ENCODE results near the gene NDUFAF5. TPM values are rescaled to one million over a fixed set of nuclear protein-coding genes. Genes with fewer than 3 reads are reported as not detected.

NDUFAF5 gene
- total and polyA plus RNA-seq, 2 donors (not counting 3 experiments of a cell fraction or from before 2014, with no cell fraction given) = 9.8 to 26.4 TPM

- Histone ChIP-seq H3K4me1 (ENCODE audit: control insufficient read depth, extremely low read depth, insufficient read depth, low read length) (no peaks in the 10 kb centered on the region), H3K4me2 (ENCODE audit: insufficient read depth, low read length) (no peak overlapping the region), H3K9me3 (replicated peaks; ENCODE audit: control insufficient read depth, insufficient read depth, low read length) (no peaks in the 10 kb centered on the region)
Observed at GRCh38 chr20:13865791-13866351, 81.0 kb downstream of the NDUFAF5 start.

More at GRCh38 chr20:13865791-13866351, 81.0 kb downstream of the NDUFAF5 start:
- Histone ChIP-seq H4K20me1 (replicated peaks; ENCODE audit: control insufficient read depth, extremely low read depth, insufficient read depth, low read length) (no peaks in the 10 kb centered on the region), H3K79me2 (ENCODE audit: control insufficient read depth, insufficient read depth, low read length) (no peaks in the 10 kb centered on the region), H3K36me3 (ENCODE audit: control insufficient read depth in 2 of 2, extremely low read depth in 1 of 2, insufficient read depth in 2 of 2, low read length in 2 of 2) (no peaks in the 10 kb centered on the region), H3K9me1 (replicated peaks; ENCODE audit: control insufficient read depth, extremely low read depth, insufficient read depth, low read length) (no peaks in the 10 kb centered on the region), H3K27me3 (ENCODE audit: control insufficient read depth in 2 of 2, insufficient read depth in 2 of 2, low read length in 2 of 2) (no peaks in the 10 kb centered on the region), H3K4me3 (replicated peaks in 1 of 3; ENCODE audit: insufficient read depth in 1 of 3, low read depth in 1 of 3, low read length in 3 of 3) (no peak overlapping the region), H3K27ac (ENCODE audit: insufficient read depth, low read depth, low read length) (no peak overlapping the region), H2AFZ (ENCODE audit: low read depth, low read length) (no peak overlapping the region), H3K9ac (replicated peaks; ENCODE audit: extremely low read depth, insufficient read depth, low read length) (no peak overlapping the region)
- intact Hi-C loops (cut with micrococcal nuclease) = no loop called here
- dilution Hi-C loops (cut with MboI; ENCODE audit: extremely low pct_ligation_motif_present, low sequenced_read_pairs) = no loop called here
- FAIRE-seq = no peak
- ChIA-PET CTCF (no interaction called here), POLR2A (no interaction called here)
- TF ChIP-seq POLR2A (IDR thresholded peaks at IDR 0.05; ENCODE audit: low read depth, low read length) = no peak
- TF ChIP-seq MAX (IDR thresholded peaks at IDR 0.05; ENCODE audit: insufficient read depth, insufficient read length) = no peak
- TF ChIP-seq FOS (IDR thresholded peaks at IDR 0.05; ENCODE audit: borderline replicate concordance, insufficient read depth, low read length) = no peak
- no peak for TF ChIP-seq POLR2AphosphoS5 (IDR thresholded peaks at IDR 0.05; ENCODE audit: insufficient read depth, low read depth, low read length)
- TF ChIP-seq JUN (IDR thresholded peaks at IDR 0.05; ENCODE audit: borderline replicate concordance, insufficient read depth, insufficient read length, low read depth) = no peak
- no peak for TF ChIP-seq GATA2 (IDR thresholded peaks at IDR 0.05; ENCODE audit: insufficient read depth, insufficient read length, low read depth, low read length)
- TF ChIP-seq MYC (IDR thresholded peaks at IDR 0.05; ENCODE audit: low read depth, low read length) = no peak
- no peak for TF ChIP-seq CTCF (IDR thresholded peaks at IDR 0.05; ENCODE audit: extremely low read depth in 1 of 2, insufficient read depth in 1 of 2, low read depth in 1 of 2, low read length in 2 of 2)
- no peak for TF ChIP-seq EZH2 (IDR thresholded peaks at IDR 0.05; ENCODE audit: borderline replicate concordance, low read depth, low read length, severe bottlenecking)
- DNase-seq (ENCODE audit: low read depth, low spot score) = no peak
- no TSS peak for BruUV-seq (replicated peaks)
